SK-N-SH treated with all-trans-retinoic acid at 6 μM for 48 hours (cell line): ENCODE data around the gene THRAP3.

Experiments
- ARNTL ChIP-seq: fragments of 450-650 bp; formaldehyde crosslinking; IDR thresholded peaks from 2 replicates; pipeline ENCODE4 v1.5.0; 2020; ENCODE audit warnings: low read depth, mild to moderate bottlenecking, moderate library complexity, borderline replicate concordance
- CSRNP3 ChIP-seq: fragments of 250-450 bp; sonication (Bioruptor Pico); IDR thresholded peaks from 2 replicates; pipeline ENCODE4 v1.5.1; 2021; ENCODE audit warnings: mild to moderate bottlenecking, moderate library complexity
- RARB ChIP-seq: fragments of 250-450 bp; sonication (Bioruptor Pico); IDR thresholded peaks from 2 replicates; pipeline ENCODE4 v1.8.0; 2021; ENCODE audit warnings: mild to moderate bottlenecking, moderate library complexity
- TCF4 ChIP-seq: fragments of 250-450 bp; sonication (Bioruptor Pico); IDR thresholded peaks from 2 replicates; pipeline ENCODE4 v1.8.0; 2021; ENCODE audit warnings: mild to moderate bottlenecking, moderate library complexity, borderline replicate concordance
- TSHZ2 ChIP-seq: fragments of 250-450 bp; sonication (Bioruptor Pico); IDR thresholded peaks from 2 replicates; pipeline ENCODE4 v1.5.0; 2020; ENCODE audit warnings: mild to moderate bottlenecking, moderate library complexity
- ZC3H10 ChIP-seq: fragments of 250-450 bp; sonication (Bioruptor Pico); IDR thresholded peaks from 2 replicates; pipeline ENCODE4 v1.5.1; 2021; ENCODE audit warnings: mild to moderate bottlenecking, moderate library complexity
- ZFP3 ChIP-seq: fragments of 250-450 bp; sonication (Bioruptor Pico); IDR thresholded peaks from 2 replicates; pipeline ENCODE4 v1.5.0; 2020; ENCODE audit warnings: mild to moderate bottlenecking, moderate library complexity
- ZFP30 ChIP-seq: fragments of 450-650 bp; formaldehyde crosslinking; IDR thresholded peaks from 2 replicates; pipeline ENCODE4 v1.5.0; 2022; ENCODE audit warnings: mild to moderate bottlenecking, moderate library complexity
- ZNF70 ChIP-seq: fragments of 450-650 bp; formaldehyde crosslinking; IDR thresholded peaks from 2 replicates; pipeline ENCODE4 v1.5.0; 2020; ENCODE audit warnings: mild to moderate bottlenecking, moderate library complexity
- ZNF8 ChIP-seq: fragments of 450-650 bp; formaldehyde crosslinking; IDR thresholded peaks from 2 replicates; pipeline ENCODE4 v1.5.0; 2020; ENCODE audit warnings: mild to moderate bottlenecking, moderate library complexity
- TF ChIP-seq, protein P1 (sequence below): fragments of 250-450 bp; sonication (Bioruptor Pico); IDR thresholded peaks from 2 replicates; pipeline ENCODE4 v1.5.1; 2020; ENCODE audit warnings: low read depth, mild to moderate bottlenecking, moderate library complexity
- TF ChIP-seq, protein P2 (sequence below): fragments of 250-450 bp; sonication (Bioruptor Pico); IDR thresholded peaks from 2 replicates; pipeline ENCODE4 v1.8.0; 2020; ENCODE audit warnings: mild to moderate bottlenecking, moderate library complexity, borderline replicate concordance

GRCh38 chr1:36300526-36300925 is 76.3 kb downstream of the THRAP3 start:
- TF ChIP-seq, protein P1, sequence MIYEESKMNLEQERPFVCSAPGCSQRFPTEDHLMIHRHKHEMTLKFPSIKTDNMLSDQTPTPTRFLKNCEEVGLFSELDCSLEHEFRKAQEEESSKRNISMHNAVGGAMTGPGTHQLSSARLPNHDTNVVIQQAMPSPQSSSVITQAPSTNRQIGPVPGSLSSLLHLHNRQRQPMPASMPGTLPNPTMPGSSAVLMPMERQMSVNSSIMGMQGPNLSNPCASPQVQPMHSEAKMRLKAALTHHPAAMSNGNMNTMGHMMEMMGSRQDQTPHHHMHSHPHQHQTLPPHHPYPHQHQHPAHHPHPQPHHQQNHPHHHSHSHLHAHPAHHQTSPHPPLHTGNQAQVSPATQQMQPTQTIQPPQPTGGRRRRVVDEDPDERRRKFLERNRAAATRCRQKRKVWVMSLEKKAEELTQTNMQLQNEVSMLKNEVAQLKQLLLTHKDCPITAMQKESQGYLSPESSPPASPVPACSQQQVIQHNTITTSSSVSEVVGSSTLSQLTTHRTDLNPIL, result no peak
- no peak for TF ChIP-seq ZC3H10 (CRISPR knock-in tag)
- no peak for TF ChIP-seq RARB (CRISPR knock-in tag)
- no peak for TF ChIP-seq ZNF8 (CRISPR knock-in tag)
- no peak for TF ChIP-seq ZNF70 (CRISPR knock-in tag)
- no peak for TF ChIP-seq ZFP30 (CRISPR knock-in tag)
- no peak for TF ChIP-seq CSRNP3 (CRISPR knock-in tag)
- no peak for TF ChIP-seq ZFP3 (CRISPR knock-in tag)
- TF ChIP-seq ARNTL (CRISPR knock-in tag), result no peak
- TF ChIP-seq TSHZ2, result no peak
- no peak for TF ChIP-seq TCF4 (CRISPR knock-in tag)
- TF ChIP-seq, protein P2, sequence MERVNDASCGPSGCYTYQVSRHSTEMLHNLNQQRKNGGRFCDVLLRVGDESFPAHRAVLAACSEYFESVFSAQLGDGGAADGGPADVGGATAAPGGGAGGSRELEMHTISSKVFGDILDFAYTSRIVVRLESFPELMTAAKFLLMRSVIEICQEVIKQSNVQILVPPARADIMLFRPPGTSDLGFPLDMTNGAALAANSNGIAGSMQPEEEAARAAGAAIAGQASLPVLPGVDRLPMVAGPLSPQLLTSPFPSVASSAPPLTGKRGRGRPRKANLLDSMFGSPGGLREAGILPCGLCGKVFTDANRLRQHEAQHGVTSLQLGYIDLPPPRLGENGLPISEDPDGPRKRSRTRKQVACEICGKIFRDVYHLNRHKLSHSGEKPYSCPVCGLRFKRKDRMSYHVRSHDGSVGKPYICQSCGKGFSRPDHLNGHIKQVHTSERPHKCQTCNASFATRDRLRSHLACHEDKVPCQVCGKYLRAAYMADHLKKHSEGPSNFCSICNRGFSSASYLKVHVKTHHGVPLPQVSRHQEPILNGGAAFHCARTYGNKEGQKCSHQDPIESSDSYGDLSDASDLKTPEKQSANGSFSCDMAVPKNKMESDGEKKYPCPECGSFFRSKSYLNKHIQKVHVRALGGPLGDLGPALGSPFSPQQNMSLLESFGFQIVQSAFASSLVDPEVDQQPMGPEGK (CRISPR knock-in tag), result no peak
